ENCODE measurements around the gene INHBE.

GRCh38 chr12:57467915-57468314 lies 12.8 kb downstream of the INHBE start:
- TF ChIP-seq POLR2AphosphoS5 (IDR thresholded peaks at IDR 0.05; ENCODE audit: low read depth, low read length) = no peak
- TF ChIP-seq REST (IDR thresholded peaks at IDR 0.05; ENCODE audit: insufficient read depth in 1 of 2, low read depth in 2 of 2, low read length in 2 of 2) = no peak
- TF ChIP-seq TAF1 (IDR thresholded peaks at IDR 0.05; ENCODE audit: borderline replicate concordance, insufficient read depth, low read length) = no peak
- no peak for TF ChIP-seq SIN3A (IDR thresholded peaks at IDR 0.05; ENCODE audit: borderline replicate concordance, insufficient read depth, low read length)
- TF ChIP-seq FOXP2 (optimal IDR thresholded peaks at IDR 0.05; ENCODE audit: borderline replicate concordance, extremely low read depth, extremely low read length, insufficient read depth) = no peak

Measured in PFSK-1 (cell line).